D341Med (cell line): ENCODE results near the gene ZNF473.

Experiments used
- DNase-seq: peaks from one replicate; pipeline ENCODE4 v3.0.0; 2012; ENCODE audit warnings: low spot score

Gene ZNF473

DNA sequence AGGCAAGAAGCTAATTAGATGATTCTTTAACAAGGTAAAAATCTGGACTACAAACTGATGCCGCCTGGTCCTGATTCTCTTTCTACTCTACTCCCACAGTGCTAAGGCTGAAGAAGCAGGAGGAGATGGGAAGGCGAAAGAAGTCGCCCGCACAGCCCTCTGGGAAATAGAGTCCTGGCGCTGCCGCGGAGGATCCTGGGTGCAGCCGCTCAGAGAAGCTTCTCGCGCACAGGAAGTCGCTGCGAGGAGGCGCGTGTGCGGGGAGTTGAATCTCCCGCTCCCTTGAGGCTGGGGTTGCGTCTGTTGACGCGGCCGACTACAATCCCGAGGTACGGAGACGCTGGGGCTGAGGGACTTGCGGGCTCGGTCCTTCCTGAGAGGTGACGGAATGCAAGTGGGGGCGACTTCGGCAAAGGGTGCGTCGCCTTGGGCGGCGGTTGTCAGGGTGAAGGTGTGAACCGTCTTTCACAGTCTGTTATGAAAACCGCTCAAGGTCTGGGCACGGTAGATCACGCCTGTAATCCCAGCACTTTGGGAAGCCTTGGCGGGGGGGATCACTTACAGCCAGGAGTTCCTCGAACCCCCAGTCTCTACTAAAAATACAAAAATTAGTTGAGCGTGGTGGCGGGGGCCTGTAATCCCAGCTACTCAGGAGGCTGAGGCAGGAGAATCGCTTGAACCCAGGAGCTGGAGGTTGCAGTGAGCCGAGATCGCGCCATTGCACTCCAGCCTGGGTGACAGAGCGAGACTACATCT, at the start of gene ZNF473:
ZNF473 (plus strand) TSS at position 212 of the 756 bp plus-strand sequence. CDS start 5,078 bp downstream, outside the sequence.
- peak; percentile 94 for DNase-seq

DNA sequence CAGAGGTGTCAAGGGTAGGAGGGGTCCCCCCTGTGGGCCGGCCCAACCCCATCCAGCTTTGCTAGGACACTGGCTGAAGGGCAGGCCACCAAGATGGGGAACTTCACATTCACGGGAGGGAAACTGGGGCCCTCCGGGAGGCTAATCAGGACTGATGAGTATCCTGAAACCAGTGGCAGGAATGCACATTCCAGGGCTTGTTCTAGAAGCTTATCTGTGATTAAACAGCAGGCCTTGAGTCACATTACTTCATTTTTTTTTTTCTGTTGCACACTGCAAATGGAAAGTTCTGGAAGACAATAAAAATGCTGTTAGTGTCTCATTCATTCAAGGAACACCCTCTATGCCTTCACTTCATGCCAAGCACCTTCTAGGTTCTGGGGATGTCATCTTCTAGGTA, 49.3 kb upstream of the ZNF473 start:
- no peak for DNase-seq

DNA sequence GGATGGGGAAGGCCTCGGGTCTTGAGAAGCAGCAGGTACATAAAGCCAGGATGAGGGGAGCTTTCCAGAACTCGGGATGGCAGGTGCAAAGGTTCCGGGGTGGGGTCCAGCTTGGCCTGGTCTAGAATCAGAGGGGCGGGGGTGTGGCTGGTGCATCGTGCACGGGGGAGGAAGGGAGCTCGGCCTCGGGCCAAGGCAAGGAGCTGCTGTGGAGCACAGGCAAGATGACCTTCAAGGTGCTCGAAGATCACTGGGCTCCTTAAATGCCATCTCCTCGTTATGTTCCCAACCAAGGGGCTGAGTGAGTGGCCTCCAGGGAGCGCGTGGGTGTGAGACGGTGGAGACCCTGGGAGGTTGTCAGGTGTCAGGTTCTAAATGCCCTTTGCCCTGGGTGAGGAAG, 48.7 kb upstream of the ZNF473 start:
- DNase-seq: no peak

DNA sequence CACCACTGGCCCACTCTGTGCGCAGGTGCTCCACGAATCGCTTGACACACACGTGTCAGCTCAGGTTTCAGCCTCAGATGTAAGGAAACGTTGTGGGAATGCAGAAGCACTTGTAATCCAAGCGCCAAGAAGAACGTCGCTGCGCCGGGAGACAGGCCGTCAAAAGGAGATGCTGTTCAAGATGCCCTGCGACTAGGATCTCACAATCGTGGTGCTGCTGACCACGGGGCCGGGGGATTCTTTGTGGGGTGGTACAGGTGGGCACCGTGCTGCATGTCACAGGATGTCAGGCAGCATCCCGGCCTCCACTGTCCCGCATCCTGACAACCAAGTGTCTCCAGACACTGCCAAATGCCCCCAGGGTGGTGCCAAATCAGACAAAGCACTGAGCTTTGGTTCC, 47.9 kb upstream of the ZNF473 start:
- DNase-seq: no peak

DNA sequence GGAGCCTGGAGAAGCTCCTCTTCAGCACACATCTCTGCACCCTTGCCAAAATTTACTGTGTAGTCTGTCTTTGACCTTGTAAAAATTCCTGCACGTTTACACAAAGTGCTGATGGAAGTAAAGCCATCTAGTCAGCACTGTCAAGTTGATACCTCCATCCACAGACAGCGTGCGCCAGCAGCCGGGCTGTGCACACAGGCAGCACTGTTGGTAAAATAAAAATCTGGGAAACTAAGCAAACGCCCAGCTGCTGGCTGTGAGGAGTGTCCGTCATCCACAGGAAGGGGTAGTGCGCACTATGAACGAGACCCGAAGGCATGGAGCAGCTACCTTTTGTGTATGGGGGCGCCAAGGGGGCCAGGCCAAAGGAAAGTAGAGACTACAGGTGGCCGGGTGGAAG, 47.5 kb upstream of the ZNF473 start:
- no peak for DNase-seq

DNA sequence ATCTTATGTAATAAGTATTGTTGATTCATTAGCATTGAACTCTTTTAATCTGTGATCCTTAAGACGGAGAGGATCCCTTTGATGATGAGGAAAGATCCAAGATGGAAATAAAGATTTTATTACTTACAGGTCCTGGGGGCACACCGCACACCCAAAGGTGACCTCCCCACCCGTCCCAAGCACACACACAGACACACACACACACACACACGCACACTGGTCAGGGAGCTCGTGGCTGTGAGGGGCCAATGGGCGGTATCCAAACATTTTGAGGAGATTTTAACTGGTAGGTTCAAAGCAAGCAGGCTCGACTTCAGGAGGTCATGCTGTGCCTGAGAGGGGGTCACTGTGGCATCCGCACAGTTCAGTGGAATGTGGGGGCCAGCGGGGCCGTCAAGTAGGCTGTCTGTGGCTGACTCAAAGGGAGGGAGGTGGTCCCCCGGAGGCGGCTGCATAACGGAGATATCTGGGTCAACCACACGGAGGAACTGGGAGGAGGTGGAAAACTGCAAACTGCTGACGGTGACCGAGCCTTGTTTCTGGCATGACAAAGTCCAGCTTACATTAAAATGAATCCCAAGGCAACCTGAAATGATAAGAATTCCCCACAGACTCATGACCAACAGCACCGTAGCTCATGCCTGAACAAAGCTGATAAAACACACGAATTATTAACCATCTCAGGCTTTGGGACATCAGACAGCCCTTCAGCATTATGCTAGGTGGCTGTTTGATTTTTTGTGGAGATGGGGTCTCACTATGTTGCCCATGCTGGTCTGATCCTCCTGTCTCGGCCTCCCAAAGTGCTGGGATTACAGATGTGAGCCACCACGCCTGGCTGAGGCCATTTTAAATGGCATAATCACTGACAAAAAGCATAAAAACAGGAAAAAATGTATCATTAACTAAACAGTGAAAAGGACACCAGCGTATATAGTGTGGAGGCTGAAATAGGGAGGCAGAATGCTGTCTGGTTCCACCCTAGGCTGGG, 43.9 kb upstream of the ZNF473 start:
- no peak for DNase-seq

DNA sequence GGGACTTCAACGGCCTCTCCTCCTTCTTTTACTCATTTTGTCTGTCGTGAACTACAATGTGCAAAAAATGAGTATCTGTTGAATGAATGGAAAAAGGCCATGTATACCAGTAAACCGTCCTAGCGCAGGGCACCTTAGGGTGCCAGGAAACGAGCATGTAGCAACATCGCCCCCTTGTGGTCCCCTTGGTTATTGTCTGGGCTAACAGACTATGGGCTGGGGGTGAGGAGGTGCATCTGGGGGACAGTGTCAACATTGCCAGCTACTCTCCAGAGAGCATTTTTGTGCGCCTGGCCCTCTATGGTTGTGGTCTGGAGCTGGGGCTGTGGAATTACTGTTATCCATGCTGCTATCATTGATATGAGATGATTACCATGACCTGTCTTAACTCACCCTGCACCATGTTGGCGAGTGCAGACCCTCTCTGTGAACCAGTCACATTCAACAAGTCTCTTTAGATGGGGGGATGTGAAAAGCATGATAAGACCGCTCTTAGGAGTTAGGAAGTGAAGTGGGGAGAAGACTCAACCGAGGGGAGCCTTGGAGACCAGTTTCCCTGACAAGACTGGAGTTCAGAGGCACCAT, 42.1 kb upstream of the ZNF473 start:
- peak; percentile 86 for DNase-seq

DNA sequence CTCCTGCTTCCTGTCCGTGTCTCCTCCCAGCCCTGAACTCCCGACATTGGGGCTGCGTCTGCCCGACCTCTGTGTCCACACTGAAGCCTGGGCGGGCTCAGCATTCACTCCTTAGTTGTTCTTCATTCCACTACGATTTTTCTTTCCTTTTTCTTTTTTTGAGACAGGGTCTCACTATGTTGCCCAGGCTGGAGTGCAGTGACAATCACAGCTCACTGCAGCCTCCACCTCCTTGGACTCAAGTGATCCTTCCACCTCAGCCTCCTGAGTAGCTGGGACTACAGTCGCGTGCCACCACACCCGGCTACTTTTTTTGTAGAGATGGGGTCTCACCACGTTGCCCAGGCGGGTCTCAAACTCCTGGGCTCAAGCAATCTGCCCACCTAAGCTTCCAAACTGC, 41.3 kb upstream of the ZNF473 start:
- DNase-seq: no peak

DNA sequence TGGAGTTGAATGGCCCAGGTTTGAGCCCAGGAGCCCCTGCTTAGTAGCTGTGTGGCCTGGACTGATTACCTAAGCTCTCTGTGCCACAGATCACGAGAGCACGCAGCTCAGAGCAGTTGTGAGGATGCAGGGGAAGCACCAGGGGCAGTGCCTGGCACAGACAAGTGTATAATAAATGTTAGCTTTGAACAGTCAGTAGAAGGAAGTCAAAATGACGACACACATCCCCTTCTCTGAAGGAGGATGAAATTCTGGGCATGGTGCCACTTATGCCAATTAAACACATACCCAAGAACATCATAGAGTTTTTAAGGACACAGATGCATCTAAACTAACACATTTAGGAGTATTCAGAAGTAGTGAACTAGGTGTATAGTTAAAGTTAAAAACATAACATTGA, 39.9 kb upstream of the ZNF473 start:
- DNase-seq: no peak

DNA sequence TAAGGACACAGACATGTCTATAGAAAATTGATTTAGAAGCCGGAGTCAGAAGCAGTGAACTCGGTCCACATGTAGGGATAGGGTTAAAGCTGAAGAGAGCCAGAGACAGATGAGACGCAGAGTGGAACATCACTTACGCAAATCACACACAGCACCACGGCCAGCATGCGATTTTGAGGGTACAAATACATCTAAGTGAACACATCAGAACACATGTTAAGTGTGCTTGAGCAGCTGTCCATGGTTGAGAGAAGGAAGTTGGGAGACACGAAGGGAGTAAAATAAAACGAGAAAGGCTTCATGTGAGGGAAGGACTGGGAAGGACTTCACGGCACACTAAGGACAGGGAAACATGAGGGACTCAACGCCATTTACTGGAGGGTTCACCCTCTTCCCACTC, 39.5 kb upstream of the ZNF473 start:
- no peak for DNase-seq

DNA sequence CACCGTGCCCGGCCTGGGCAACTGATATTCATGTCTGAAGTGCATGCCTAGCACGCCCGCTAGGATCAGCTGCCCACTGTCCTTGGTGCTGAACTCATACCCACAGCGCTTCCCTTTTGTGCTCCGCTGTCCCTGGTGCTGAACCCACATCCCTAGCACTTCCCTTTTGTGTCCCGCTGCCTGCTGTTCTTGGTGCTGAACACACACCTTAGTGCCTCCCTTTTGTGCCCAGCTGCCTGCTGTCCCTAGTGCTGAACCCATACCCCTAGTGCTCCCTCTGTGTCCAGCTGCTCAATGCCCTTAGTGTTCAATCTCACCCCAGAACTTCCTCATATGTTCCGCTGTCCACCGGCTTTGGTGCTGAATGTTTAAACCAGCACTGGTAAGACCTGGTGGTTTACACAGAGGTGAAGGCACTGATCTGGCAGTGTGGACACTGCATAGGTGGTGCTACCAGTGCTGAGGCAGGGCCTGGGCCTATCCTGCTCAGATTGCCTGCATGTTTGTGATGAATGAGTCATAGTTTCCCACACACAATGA, 38.6 kb upstream of the ZNF473 start:
- no peak for DNase-seq

DNA sequence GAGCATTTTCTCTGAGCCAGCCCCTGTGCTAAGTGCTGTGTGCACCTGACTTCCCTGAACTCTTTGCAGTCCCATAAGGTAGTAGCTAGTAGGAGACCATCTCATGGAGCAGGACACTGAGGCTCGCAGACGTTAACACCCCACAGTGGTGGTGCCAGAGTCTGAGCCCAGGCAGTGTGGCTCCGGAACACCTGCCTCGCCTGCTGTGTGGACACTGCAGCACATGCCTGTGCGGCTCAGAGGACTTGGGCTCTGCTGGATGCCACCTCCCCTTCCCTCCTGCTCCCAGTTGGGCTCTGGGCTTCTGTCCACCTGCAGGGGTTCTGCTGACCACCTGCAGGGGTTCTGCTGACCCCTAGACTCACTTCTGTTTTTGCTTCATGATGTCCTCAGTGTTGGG, 37.8 kb upstream of the ZNF473 start:
- no peak for DNase-seq

DNA sequence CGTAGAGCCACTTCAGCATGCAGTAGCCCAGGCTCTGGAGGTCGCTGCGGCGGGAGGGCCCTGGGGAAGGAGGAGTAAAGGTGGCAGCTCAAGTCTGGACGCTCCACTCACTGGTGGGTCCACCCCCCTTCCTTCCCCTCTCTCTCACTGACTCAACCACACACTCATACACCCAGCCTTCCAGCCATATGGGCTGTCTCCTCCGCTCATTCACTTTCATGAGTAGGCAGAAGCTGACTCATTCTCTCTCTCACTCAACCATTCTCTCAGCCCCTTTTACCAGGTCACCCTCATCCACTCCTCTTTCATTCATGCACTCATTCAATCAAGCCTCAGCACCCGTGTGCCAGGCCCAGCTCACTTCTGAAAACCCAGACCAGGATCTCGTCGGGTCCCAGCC, 37.4 kb upstream of the ZNF473 start:
- DNase-seq: no peak

DNA sequence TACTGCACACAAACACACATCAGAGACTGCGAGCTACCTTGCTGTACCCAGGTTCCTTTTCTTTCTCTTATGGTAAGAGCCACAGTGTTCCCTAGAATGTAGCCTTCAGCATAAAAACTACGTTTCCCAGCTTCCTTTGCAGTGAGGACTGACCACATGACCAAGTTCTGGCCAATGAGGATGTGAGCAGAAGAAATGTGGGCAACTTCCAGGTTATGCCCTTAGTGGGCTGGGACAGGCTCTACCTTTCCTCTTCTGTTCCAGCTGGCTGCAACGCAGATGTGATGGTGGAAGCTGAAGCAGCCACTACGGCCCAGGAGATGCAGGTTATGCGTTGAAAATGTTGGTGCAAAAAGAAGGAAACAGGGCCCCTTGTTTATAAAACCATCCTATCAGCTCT, 28.1 kb upstream of the ZNF473 start:
- peak; percentile 76 for DNase-seq

DNA sequence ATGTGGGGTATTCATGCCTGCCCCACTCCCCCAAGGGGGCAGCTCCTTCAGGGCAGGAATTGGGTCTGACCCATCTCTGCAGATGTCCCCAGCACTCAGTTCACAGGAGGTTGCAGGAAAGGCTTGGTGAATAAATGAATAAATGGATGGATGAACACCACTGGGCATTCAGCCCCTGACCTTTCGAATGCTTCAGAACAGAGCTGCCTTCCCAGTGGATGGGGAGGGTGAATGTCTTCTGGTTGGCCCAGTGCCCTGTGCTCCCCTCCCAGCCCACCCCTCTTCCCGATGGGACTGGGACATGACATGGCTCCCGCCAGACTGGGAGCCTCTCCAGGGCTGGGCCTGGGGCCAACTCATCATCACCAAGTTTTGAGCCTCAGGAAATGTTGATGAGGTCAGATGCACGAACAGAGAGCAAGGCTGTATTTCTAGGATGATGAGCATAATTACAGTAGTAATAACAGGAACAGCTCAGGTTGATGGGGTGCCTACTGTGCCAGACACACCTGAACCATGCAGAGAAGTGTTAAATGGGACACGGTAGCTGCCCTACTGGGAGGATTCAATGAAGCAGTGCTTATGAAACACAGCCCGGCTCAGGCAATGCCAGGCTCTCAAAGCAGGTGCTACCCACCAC, 26.3 kb upstream of the ZNF473 start:
- DNase-seq: no peak

DNA sequence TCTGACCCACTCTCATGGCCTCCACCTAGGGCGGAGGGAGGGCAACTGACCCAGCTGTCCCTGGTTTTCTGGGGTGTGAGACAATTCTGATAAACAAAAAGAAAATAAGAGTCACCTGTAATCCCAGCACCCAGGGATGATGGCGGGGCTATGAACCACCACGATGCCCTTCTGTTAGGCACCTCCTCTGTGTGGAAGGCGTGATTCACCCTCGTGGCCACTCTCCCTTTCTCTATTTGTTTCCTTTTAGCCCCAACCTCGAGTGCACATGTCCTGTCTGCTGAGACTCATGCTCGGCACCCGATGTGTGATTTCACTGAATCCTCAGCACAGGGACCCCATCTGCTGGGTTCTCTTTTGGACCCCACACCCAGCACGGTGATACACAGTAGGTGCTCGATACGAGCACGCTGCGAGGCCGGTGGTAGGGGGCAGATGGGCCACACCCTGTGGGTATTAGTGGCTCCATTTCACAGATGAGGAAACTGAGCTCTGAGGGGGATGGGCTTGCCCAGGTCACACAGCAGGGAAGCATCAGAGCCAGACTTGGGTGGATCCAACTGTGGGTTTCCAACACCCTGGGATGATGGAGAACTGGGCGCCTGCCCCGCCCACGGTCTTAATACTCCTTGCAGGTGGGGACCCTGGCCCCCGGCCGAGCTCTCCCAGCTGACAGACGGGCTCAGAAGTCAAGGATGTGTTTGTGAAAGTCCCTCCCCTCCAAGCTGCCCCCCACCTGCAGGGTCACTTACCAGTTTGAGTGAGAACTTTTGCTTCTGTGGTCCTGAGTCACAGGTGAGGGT, 25.6 kb upstream of the ZNF473 start:
- DNase-seq: no peak

DNA sequence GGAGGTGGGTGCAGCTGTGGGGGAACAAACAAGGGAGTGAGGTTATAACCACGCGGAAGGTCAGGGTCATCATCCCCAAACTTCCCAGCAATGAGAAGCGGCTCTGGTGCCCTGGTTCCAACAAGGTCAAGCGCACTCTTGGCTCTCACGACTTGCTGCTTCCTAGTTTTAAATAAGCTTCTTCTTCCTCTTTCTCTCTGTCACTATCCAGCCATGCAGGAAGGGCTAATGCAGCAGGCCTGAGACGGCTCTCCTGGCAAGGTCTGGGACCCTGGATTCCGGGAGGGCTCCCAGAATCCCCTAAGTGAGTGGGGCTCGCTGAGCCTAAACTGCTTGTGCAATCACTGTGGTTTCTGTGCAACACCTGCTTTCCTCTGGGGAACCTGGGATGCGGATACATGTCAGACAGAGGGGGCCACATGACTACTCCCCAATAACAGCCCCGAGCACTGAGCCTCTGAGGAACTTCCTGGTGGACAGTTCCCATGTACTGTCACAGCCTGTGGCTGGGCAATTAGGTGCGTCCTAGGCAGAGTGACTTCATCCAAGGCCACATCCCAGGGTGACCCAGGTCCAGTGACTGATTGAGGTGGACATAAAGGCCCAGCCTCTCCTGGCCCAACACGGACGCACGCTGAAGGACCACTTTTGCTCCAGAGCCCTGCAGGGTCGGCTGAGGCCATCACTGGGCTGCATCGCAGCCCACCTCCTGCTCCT, 24.8 kb upstream of the ZNF473 start:
- no peak for DNase-seq

DNA sequence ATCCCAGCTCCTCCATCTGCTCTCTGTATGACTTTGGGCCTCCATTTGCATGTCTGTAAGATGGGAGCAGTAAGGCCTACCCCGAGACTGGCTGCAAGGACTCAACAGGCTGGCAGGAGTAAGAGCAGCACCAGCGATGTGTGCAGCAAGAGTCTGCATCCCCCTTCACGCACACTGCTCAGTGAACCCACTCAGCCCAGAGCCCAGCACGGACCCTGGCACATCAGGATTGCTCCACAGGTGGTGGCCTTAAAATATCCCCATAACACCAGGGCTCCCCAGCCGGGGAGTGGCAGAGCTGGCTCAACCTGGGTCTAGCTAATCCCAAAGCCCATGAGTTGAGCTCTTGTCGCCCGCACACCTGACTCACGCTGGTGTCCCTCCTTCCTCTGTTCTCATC, 24.0 kb upstream of the ZNF473 start:
- no peak for DNase-seq

DNA sequence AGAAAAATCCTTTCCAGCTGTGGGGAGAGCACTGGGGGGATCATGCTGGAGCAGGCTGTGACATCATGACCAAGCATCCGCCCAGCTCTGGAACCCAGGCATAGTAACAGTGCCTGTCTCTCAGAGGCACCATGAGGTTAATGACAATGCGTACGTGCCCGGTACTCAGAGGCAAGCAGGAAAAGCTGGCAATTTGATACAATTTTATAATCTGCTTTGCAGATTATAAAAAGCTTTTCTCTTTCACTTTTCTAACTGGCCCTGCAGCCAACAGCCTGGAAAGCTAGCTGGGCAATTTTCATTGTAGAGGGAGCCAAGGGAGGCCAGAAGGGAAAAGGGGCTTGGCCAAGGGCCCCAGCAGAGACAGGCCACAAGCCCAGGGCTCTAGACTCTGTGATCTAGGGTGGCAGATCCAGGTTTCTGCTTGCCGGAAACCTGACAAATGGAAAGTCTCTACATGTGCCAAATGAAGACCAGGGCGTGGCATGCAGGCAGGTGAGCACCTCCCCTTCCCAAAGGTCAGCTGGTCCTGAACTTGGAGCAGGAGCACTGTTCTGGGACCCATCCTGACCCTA, 23.3 kb upstream of the ZNF473 start:
- DNase-seq: peak; percentile 58

DNA sequence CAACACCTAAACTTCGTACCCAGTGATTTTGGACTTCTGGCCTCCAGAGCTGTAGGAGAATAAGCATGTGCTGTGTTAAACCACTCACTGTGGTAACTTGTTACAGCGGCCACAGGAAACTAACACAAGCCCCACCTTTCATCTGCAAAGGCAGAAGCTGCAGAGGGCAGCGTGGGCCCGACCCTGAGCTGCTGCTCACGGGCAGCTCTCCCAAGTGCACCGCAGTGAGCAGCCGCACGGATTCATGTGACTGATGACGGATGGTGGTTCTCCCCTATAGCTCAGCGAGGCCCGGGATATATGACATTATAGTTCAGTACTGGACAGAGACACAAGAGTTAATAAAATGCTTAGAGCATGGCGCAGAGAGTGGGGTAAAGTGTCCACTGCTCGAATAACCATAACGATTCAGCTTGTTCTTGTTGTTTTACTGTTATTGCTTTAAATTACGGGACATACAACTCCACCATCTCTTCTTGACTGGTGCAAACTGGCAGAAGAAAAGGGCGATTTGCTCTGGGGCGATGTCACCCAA, 22.5 kb upstream of the ZNF473 start:
- DNase-seq: no peak
